ENCODE results near the gene MTMR4. TPM values are rescaled to one million over a fixed set of nuclear protein-coding genes. Genes with fewer than 3 reads are reported as not detected.

Gene MTMR4
- total and polyA plus RNA-seq, 2 experiments from 2014 or later, result 11.1 to 42.2 TPM

- no peak for TF ChIP-seq ZNF462 (CRISPR knock-in tag; IDR thresholded peaks at IDR 0.05)
- no peak for TF ChIP-seq STAT1 (IDR thresholded peaks at IDR 0.05; ENCODE audit: unreplicated experiment)
- TF ChIP-seq NANOG (IDR thresholded peaks at IDR 0.05; ENCODE audit: borderline replicate concordance), result no peak
- TF ChIP-seq ZNF114 (CRISPR knock-in tag; IDR thresholded peaks at IDR 0.05), result no peak
Observed at GRCh38 chr17:58468944-58469343, 45.5 kb downstream of the MTMR4 start (continued).

GRCh38 chr17:58455491-58455890 is 58.9 kb downstream of the MTMR4 start:
- ATAC-seq (no peak), DNase-seq (ENCODE audit: low spot score) (no peak)
- H3K4me3 Mint-ChIP-seq, result no peak overlapping the region
- H3K36me3 Mint-ChIP-seq (ENCODE audit: low read depth), result no peaks in the 10 kb centered on the region
- Histone ChIP-seq H2AFZ (no peak overlapping the region), H3K36me3 (ENCODE audit: insufficient read depth) (no peaks in the 10 kb centered on the region), H3K27ac (ENCODE audit: low read depth) (no peak overlapping the region), H3K27me3 (ENCODE audit: insufficient read depth) (no peaks in the 10 kb centered on the region), H3F3A (replicated peaks; ENCODE audit: low read depth) (no peaks in the 10 kb centered on the region), H3K9me2 (ENCODE audit: insufficient read depth) (no peaks in the 10 kb centered on the region), H3K4me2 (no peak overlapping the region), H4K20me1 (replicated peaks; ENCODE audit: insufficient read depth) (no peaks in the 10 kb centered on the region), H3K4me3 (no peak overlapping the region), H3K79me2 (replicated peaks; ENCODE audit: insufficient read depth) (no peaks in the 10 kb centered on the region), H3K4me1 (ENCODE audit: insufficient read depth) (no peaks in the 10 kb centered on the region)
- peaks cover 2% of the 10 kb centered on the region for H3K27me3 Mint-ChIP-seq (ENCODE audit: insufficient read depth, low read depth, poor library complexity)
- H3K27ac Mint-ChIP-seq, result no peak overlapping the region
- no peaks in the 10 kb centered on the region for H3K4me1 Mint-ChIP-seq
- no peaks in the 10 kb centered on the region for H3K9me3 Mint-ChIP-seq
- TF ChIP-seq ZNF114 (CRISPR knock-in tag; IDR thresholded peaks at IDR 0.05) (no peak), POLR2AphosphoS5 (IDR thresholded peaks at IDR 0.05; ENCODE audit: low read depth) (no peak), ETS1 (IDR thresholded peaks at IDR 0.05) (no peak), CTCF (conservative IDR thresholded peaks at IDR 0.05; ENCODE audit: low read depth in 2 of 2) (no peak), STAT1 (IDR thresholded peaks at IDR 0.05; ENCODE audit: unreplicated experiment) (no peak), ZNF462 (CRISPR knock-in tag; IDR thresholded peaks at IDR 0.05) (no peak)

Measured in GM23338 (cell line).